H9 (cell line): ENCODE results near the gene CTNNA3. TPM values are rescaled to one million over a fixed set of nuclear protein-coding genes. Genes with fewer than 3 reads are reported as not detected.

Experiments
- DNase-seq: peaks from one replicate; pipeline ENCODE4 v3.0.0-alpha.2; 2017
- H2AFZ ChIP-seq: one replicate; pipeline ENCODE4 v1.6.1; 2013; ENCODE audit warnings: mild to moderate bottlenecking, low read length, control low read depth, moderate library complexity
- H2AK5ac ChIP-seq: 2 replicates; pipeline ENCODE4 v1.6.1; 2013; ENCODE audit warnings: low read length, control low read depth, mixed read lengths; ENCODE audit not compliant: insufficient read length
- H2BK120ac ChIP-seq: one replicate; pipeline ENCODE4 v1.6.1; 2013; ENCODE audit warnings: low read depth, mild to moderate bottlenecking, low read length, control low read depth, inconsistent platforms; ENCODE audit not compliant: poor library complexity, severe bottlenecking
- H2BK12ac ChIP-seq: 2 replicates; pipeline ENCODE4 v1.6.1; 2013; ENCODE audit warnings: low read length, control low read depth, mixed read lengths, low read depth; ENCODE audit not compliant: insufficient read length
- H2BK15ac ChIP-seq: 2 replicates; pipeline ENCODE4 v1.6.1; 2013; ENCODE audit warnings: low read depth, low read length, control low read depth
- H2BK20ac ChIP-seq: one replicate; pipeline ENCODE4 v1.6.1; 2013; ENCODE audit warnings: low read depth, mild to moderate bottlenecking, low read length, control low read depth, inconsistent platforms; ENCODE audit not compliant: poor library complexity, severe bottlenecking
- H2BK5ac ChIP-seq: 2 replicates; pipeline ENCODE4 v1.6.1; 2013; ENCODE audit warnings: low read length, control low read depth, mixed read lengths; ENCODE audit not compliant: insufficient read length
- H3K14ac ChIP-seq: 2 replicates; pipeline ENCODE4 v1.6.1; 2013; ENCODE audit warnings: low read length, control low read depth; ENCODE audit not compliant: insufficient read depth
- H3K18ac ChIP-seq: 2 replicates; pipeline ENCODE4 v1.6.1; 2013; ENCODE audit warnings: low read depth, mild to moderate bottlenecking, mixed read lengths, low read length, control low read depth; ENCODE audit not compliant: insufficient read length
- H3K23ac ChIP-seq: 2 replicates; pipeline ENCODE4 v1.6.1; 2013; ENCODE audit warnings: low read length, control low read depth, mixed read lengths, low read depth; ENCODE audit not compliant: insufficient read length
- H3K23me2 ChIP-seq: 2 replicates; pipeline ENCODE4 v1.6.1; 2013; ENCODE audit warnings: low read depth, mild to moderate bottlenecking, mixed read lengths, low read length, control low read depth; ENCODE audit not compliant: insufficient read length, poor library complexity, severe bottlenecking
- H3K27ac ChIP-seq: 2 replicates; pipeline ENCODE4 v1.5.1; 2013; ENCODE audit warnings: low read length, control low read depth, mixed read lengths, low read depth; ENCODE audit not compliant: insufficient read length
- H3K27me3 ChIP-seq: 2 replicates; pipeline ENCODE4 v1.6.1; 2013; ENCODE audit warnings: low read length, control low read depth, inconsistent platforms; ENCODE audit not compliant: insufficient read depth
- H3K4ac ChIP-seq: 2 replicates; pipeline ENCODE4 v1.6.1; 2013; ENCODE audit warnings: low read depth, mild to moderate bottlenecking, control low read depth, inconsistent platforms, low read length, moderate library complexity
- H3K4me1 ChIP-seq: 2 replicates; pipeline ENCODE4 v1.6.1; 2013; ENCODE audit warnings: low read length, control low read depth, inconsistent platforms; ENCODE audit not compliant: insufficient read depth
- H3K4me2 ChIP-seq: 2 replicates; pipeline ENCODE4 v1.6.1; 2013; ENCODE audit warnings: low read length, control low read depth, mixed read lengths; ENCODE audit not compliant: insufficient read length, insufficient read depth
- H3K56ac ChIP-seq: 2 replicates; pipeline ENCODE4 v1.6.1; 2013; ENCODE audit warnings: low read depth, mild to moderate bottlenecking, mixed read lengths, low read length, control low read depth; ENCODE audit not compliant: insufficient read length
- H3K79me1 ChIP-seq: 2 replicates; pipeline ENCODE4 v1.6.1; 2013; ENCODE audit warnings: low read depth, mild to moderate bottlenecking, moderate library complexity, low read length, control low read depth, inconsistent platforms; ENCODE audit not compliant: insufficient read depth, poor library complexity, severe bottlenecking
- H3K79me2 ChIP-seq: 2 replicates; pipeline ENCODE4 v1.6.1; 2013; ENCODE audit warnings: low read length, control low read depth, inconsistent platforms; ENCODE audit not compliant: insufficient read depth
- H3K9ac ChIP-seq: 2 replicates; pipeline ENCODE4 v1.6.1; 2013; ENCODE audit warnings: low read length, control low read depth, mixed read lengths; ENCODE audit not compliant: insufficient read length; ENCODE audit errors: extremely low read depth
- H3K9me3 ChIP-seq: one replicate; pipeline ENCODE4 v1.6.1; 2013; ENCODE audit warnings: low read depth, low read length, inconsistent platforms; ENCODE audit not compliant: control insufficient read depth
- H3T11ph ChIP-seq: one replicate; pipeline ENCODE4 v1.6.1; 2013; ENCODE audit warnings: mild to moderate bottlenecking, low read length, control low read depth, inconsistent platforms
- H4K20me1 ChIP-seq: one replicate; pipeline ENCODE4 v1.6.1; 2013; ENCODE audit not compliant: control insufficient read depth, insufficient read length, insufficient read depth
- H4K5ac ChIP-seq: 2 replicates; pipeline ENCODE4 v1.6.1; 2013; ENCODE audit warnings: low read depth, mild to moderate bottlenecking, mixed read lengths, low read length, control low read depth; ENCODE audit not compliant: insufficient read length
- H4K8ac ChIP-seq: replicated peaks from 2 replicates; pipeline ENCODE4 v1.6.1; 2013; ENCODE audit warnings: low read length, control low read depth, mixed read lengths, low read depth; ENCODE audit not compliant: insufficient read length
- H4K91ac ChIP-seq: 2 replicates; pipeline ENCODE4 v1.6.1; 2013; ENCODE audit warnings: low read depth, mild to moderate bottlenecking, moderate library complexity, mixed read lengths, low read length, control low read depth; ENCODE audit not compliant: insufficient read length
- H3K27ac Mint-ChIP-seq, 3 experiments: 2 replicates in 2 of 3; 3 replicates in 1 of 3; pipeline ENCODE4 v1.8.0; 2020 to 2021; ENCODE audit warnings: mixed read lengths in 3 of 3, mild to moderate bottlenecking in 1 of 3, moderate library complexity in 1 of 3
- H3K27me3 Mint-ChIP-seq: 2 replicates; pipeline ENCODE4 v1.8.0; 2021; ENCODE audit warnings: low read depth, mild to moderate bottlenecking, moderate library complexity, mixed read lengths
- H3K36me3 Mint-ChIP-seq, 3 experiments: 2 replicates in 2 of 3; 3 replicates in 1 of 3; pipeline ENCODE4 v1.8.0; 2020 to 2021; ENCODE audit warnings: low read depth in 3 of 3, mixed read lengths in 3 of 3; ENCODE audit not compliant: insufficient read depth in 1 of 3
- H3K4me1 Mint-ChIP-seq, 2 experiments: 2 replicates each; pipeline ENCODE4 v1.8.0; 2020; ENCODE audit warnings: mixed read lengths in 2 of 2
- H3K4me3 Mint-ChIP-seq, 2 experiments: 2 replicates in 1 of 2; 3 replicates in 1 of 2; pipeline ENCODE4 v1.8.0; 2020 to 2021; ENCODE audit warnings: mild to moderate bottlenecking in 2 of 2, mixed read lengths in 2 of 2, moderate library complexity in 1 of 2
- H3K9me3 Mint-ChIP-seq, 2 experiments: 2 replicates in 1 of 2; 3 replicates in 1 of 2; pipeline ENCODE4 v1.8.0; 2020; ENCODE audit warnings: mild to moderate bottlenecking in 2 of 2, mixed read lengths in 2 of 2, moderate library complexity in 1 of 2
- WGBS: extraction: QIAGEN DNeasy Blood & Tissue Kit; methylation state at CpG from one replicate; pipeline ENCODE4 v1.1.7; 2013; ENCODE audit warnings: missing lambda C conversion rate, low lambda C conversion rate, mixed read lengths; ENCODE audit not compliant: insufficient read length; ENCODE audit errors: extremely low coverage; 5-methylcytosine and 5-hydroxymethylcytosine counted together
- total RNA-seq: library from RNA; stranded (reverse); gene quantifications from 2 replicates; pipeline ENCODE4 v1.2.1, GENCODE V29; 2021
- TF ChIP-seq, protein P1 (sequence below): fragments of 200-600 bp; sonication (generic); conservative IDR thresholded peaks from 3 replicates; pipeline ENCODE4 v1.8.0; 2021; ENCODE audit warnings: antibody characterized with exemption, mild to moderate bottlenecking

The CTNNA3 gene
- total RNA-seq, 1 experiment from 2014 or later, result 3.3 TPM

GRCh38 chr10:66394342-66395063 is 1301.5 kb downstream of the CTNNA3 start:
- DNase-seq, result no peak
- Histone ChIP-seq H3K4me1 (no peaks in the 10 kb centered on the region), H3K9me3 (no peaks in the 10 kb centered on the region), H3K23ac (no peak overlapping the region), H3K27me3 (no peaks in the 10 kb centered on the region), H2AFZ (no peak overlapping the region), H4K8ac (no peak overlapping the region), H3K4me2 (peak overlapping the region; percentile 12), H4K91ac (no peak overlapping the region), H4K5ac (no peak overlapping the region), H2BK15ac (no peak overlapping the region), H2BK5ac (no peak overlapping the region), H2AK5ac (no peak overlapping the region), H3T11ph (no peak overlapping the region), H3K18ac (no peak overlapping the region), H3K79me1 (no peaks in the 10 kb centered on the region), H3K14ac (no peak overlapping the region), H4K20me1 (no peaks in the 10 kb centered on the region), H3K9ac (no peak overlapping the region), H2BK120ac (no peak overlapping the region), H3K23me2 (no peaks in the 10 kb centered on the region), H3K27ac (no peak overlapping the region), H3K79me2 (no peaks in the 10 kb centered on the region), H3K4ac (no peak overlapping the region), H2BK12ac (no peak overlapping the region), H3K56ac (no peak overlapping the region), H2BK20ac (no peak overlapping the region)
- peaks cover 10 to 17% of the 10 kb centered on the region in 2 experiments for H3K4me1 Mint-ChIP-seq
- no peaks in the 10 kb centered on the region for H3K27me3 Mint-ChIP-seq
- H3K27ac Mint-ChIP-seq, result peak overlapping the region in 1 of 3 experiments; percentile 43; a peak in 1 of 7 replicates
- no peaks in the 10 kb centered on the region for H3K36me3 Mint-ChIP-seq
- no peaks in the 10 kb centered on the region for H3K9me3 Mint-ChIP-seq
- H3K4me3 Mint-ChIP-seq, result no peak overlapping the region; a peak in 1 of 5 replicates
- no CpG with 5 or more reads among the region's 2 CpGs for WGBS
- TF ChIP-seq, protein P1, sequence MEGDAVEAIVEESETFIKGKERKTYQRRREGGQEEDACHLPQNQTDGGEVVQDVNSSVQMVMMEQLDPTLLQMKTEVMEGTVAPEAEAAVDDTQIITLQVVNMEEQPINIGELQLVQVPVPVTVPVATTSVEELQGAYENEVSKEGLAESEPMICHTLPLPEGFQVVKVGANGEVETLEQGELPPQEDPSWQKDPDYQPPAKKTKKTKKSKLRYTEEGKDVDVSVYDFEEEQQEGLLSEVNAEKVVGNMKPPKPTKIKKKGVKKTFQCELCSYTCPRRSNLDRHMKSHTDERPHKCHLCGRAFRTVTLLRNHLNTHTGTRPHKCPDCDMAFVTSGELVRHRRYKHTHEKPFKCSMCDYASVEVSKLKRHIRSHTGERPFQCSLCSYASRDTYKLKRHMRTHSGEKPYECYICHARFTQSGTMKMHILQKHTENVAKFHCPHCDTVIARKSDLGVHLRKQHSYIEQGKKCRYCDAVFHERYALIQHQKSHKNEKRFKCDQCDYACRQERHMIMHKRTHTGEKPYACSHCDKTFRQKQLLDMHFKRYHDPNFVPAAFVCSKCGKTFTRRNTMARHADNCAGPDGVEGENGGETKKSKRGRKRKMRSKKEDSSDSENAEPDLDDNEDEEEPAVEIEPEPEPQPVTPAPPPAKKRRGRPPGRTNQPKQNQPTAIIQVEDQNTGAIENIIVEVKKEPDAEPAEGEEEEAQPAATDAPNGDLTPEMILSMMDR, result no peak
